ENCODE results near the gene ADAMTS2.

- TF ChIP-seq EZH2phosphoT487 (IDR thresholded peaks at IDR 0.05; ENCODE audit: insufficient read depth, low read depth) (no peak), EZH2 (IDR thresholded peaks at IDR 0.05; ENCODE audit: insufficient read depth, poor library complexity, severe bottlenecking) (no peak)
These were observed 210.8 kb downstream of the ADAMTS2 start for GRCh38 chr5:179134511-179134910.
